Activated CD8-positive, alpha-beta memory T cell treated with anti-CD3 and anti-CD28 coated beads for 24 hours (primary cell): ENCODE measurements around the gene PACRGL.
"Not testable (repeated sequence)": the region's sequence is repeated elsewhere in the genome, so short reads cannot be mapped to it uniquely, and the experiment has no call there.

Source experiments
- DNase-seq: peaks from one replicate; pipeline ENCODE4 v3.0.0-alpha.2; 2020

PACRGL gene

DNA sequence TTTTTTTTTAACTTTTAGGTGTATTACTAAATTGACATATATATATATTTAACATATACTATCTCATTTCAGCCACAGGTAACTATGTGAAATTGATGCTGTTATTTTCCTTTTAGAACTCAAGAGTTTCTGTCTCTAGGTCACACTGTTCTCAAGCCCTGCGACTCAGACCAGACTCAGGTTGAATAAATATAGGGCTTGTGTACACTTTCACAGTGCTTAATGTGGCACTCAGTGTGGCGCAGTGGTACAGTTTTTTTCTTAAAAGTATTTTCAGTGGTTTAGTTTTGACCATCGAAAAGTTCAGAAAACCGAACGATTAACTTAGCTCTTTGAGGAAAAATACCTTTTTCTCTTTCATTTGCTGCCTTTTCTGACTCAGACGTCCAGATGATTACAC is 24.7 kb downstream of the PACRGL start:
- no peak for DNase-seq

DNA sequence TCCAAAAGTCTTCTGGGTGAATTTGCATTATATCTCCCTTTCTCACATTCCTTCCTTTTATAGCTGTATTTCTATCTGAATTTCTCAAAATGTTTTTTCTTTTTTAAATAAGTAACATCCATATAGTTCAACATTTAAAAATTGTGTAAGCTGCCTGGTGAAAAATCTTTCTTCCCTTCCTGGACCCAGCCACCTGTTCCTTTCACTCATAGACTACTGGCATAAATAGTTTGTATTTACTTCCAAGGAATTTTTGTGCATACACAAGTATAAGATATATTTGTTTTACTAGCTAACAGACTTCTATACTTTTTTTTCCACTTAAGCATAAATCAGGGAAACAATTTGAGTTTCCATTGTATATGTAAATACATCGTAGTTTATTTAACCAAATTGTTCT is 35.7 kb downstream of the PACRGL start:
- no peak for DNase-seq

DNA sequence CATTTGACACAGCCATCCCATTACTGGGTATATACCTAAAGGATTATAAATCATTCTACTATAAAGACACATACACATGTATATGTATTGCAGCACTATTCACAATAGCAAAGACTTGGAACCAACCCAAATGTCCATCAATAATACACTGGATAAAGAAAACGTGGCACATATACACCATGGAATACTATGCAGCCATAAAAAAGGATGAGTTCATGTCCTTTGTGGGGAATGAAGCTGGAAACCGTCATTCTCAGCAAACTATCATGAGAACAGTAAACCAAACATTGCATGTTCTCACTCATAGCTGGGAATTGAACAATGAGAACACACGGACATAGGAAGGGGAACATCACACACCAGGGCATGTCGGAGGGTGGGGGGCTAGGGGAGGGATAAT is 45.7 kb downstream of the PACRGL start:
- DNase-seq, result not testable (repeated sequence)

DNA sequence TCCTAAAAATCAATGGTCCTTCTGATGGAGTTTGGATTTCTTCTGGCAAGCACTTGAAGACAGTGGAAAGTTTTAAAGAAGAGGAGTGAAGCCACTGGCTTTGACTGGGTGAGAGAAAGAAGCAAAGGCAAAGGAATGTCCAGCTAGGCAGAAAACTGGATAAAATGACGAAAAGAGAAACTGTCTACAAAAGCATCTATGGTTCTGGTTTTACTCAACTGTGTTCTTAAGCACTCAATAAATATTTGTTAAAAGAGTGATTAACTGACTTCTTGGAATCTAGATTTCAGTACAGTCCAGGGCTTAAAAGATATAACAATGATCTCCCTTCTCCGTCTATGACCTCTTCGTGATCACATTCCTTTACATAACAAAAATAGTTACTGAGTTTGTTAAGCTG is 52.4 kb downstream of the PACRGL start:
- no peak for DNase-seq

DNA sequence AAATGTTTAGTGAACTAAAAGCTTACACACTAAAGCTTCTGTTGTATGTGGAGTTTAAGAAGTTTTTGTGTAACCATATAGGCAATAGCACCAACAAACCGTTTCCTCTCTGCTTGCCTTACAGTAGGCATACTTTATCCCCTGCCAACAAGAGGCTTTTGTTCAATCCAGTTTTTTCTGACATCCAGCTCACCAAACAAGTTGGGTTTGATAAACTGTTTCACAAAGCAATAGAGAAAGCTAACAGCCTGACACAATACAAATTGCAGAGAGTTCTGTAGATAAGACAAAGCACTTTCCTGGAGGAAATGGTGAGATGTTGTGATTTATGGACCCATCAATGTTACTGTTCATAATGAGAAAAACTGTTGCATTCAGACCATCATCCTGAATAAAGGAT is 53.8 kb downstream of the PACRGL start:
- no peak for DNase-seq

DNA sequence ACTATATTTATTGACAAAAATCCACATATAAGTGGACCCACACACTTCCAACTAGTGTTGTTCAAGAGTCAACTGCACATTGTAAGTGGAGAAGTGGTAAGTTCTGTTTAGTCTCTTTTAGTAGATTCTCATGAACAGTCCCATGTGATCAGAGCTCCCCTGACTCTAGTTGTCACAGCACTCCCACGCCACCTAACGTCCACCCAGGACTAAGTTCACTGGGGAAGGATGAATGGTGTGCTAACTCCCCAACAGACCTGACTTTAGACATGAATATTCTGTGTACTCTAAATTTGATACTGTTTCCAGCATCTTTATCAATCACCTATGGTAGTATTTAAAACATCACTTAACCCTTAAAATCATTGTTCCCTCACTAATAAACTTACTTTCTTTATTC is 59.8 kb downstream of the PACRGL start:
- no peak for DNase-seq

DNA sequence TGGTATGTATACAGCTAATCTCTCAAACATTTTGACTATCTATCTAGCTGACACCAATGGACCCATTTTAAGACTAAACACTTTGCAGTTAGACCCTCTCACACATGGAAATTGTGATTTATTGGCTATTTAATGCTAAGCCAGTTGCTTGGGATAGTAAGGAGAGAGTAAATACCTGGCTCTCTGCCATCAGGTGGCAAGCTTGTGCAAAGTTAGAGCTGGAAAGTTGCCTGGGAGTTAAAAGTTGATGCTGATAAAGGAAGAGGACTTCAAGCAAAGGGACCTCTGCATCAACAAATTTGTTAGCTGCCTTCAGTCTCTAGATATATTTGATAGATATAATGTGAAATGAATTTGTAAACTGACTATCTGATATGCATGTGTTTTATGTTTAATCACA is 61.1 kb downstream of the PACRGL start:
- DNase-seq, result no peak

DNA sequence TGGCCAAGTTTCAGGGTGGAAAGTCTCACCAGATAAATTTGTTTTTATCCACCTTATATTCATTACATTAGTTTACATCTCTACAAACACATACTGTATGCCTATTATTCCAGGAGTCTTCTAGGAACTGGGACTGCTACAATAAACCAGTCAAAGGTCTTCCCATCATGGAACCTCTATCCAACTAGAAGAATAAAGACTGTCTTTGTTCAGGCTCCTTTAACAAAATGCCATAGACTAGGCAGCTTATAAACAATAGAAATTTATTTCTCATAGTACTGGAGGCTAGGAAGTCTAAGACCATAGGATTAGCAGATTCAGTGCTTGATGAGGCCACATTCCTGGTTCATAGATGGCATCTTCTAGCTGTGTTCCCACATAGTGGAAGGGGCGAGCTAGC is 61.6 kb downstream of the PACRGL start:
- DNase-seq, result no peak

DNA sequence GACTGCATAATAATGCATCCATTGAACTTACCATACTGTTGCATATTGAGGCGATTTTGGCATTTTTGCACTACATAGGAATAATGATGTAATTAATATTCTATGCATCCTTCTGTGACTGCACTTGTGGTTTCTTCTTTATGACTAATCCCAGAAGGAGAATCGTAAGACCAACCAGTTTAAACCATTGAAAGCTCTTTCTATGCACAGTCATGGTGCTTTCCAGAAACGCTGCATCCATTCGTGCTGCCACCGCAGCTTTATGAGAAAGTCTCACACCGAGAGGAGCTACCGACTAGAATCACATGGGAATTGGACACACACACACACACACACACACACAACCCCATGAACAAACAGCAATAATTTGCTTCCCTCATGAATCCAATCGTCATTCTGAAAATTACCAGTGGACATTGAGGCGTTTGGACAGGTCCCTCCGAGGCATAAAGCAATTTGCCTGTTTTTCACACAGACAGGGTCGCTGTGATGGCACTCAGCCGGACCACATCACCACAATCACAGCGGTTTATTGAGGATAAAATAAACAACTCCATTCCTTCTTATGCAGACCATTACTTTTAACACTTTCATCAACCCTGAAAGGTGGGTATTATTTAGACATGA is 64.2 kb downstream of the PACRGL start:
- DNase-seq, result no peak

DNA sequence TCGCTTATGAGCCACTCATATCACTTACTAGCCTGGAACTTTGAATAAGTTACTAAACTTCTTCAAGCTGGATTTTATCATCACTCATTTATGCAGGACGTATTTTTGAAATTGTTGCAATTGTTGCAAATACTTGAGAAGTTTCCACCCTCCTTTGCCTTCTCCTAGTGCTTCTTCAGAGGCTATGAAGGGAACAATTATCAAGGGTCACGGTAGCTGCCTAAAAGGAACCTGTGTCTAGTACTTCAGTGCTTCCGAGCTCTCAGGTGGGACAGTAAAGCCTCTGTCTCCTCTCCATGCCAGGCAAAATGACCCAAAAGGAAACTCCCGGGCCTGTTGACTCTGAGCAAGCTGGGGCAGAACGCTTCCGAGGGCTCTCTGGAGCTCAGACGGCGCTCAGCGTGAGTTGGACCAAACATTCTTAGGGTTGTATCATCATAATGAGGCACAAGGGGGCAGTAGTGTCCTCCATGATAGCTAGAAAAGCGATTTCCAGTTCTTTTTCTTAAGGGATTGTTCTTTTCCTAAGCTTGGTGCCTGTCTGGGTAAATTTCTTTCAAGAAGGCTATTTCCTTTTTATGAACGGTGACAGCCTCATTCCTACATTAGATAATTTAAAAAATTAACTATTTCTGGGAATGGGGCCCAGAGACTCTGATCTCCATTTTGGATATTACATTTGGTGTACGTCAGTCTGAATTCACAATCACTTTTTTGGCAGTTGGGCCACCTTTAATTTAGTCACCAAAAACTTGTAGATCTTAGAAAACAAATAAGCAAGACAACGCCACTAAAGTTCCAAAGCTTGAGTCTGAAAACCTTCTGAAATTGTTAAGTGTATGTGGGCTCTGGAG is 73.1 kb downstream of the PACRGL start:
- no peak for DNase-seq

DNA sequence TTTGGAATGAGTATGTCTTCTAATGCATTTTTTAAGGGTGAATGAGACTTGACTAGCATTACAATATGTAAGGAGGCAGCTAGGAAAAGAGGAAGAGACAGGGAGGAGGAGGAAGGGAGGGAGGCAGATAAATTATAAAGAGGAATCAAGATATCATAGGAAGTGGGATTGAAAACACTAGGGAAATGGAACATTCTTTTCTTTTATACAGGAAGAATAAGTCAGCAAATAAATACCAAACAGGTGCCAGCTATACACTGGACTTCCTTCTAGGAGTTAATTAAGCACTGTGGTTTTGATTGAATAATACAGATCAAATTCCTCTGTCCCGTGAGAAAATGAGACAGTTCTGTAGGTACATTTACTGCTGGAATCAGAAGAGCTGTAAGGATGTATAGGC is 78.6 kb downstream of the PACRGL start:
- DNase-seq, result no peak

DNA sequence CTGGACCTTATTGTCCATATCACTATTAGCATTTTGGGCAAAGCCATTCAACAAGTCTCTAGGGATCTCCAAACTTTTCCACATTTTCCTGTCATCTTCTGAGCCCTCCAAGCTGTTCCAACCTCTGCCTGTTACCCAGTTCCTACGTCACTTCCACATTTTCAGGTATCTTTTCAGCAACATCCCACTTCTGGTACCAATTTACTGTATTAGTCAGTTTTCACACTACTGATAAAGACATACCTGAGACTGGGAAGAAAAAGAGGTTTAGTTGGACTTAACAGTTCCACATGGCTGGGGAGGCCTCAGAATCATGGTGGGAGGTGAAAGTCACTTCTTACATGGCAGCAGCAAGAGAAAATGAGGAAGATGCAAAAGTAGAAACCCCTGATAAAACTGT is 82.9 kb downstream of the PACRGL start:
- not testable (repeated sequence) for DNase-seq

DNA sequence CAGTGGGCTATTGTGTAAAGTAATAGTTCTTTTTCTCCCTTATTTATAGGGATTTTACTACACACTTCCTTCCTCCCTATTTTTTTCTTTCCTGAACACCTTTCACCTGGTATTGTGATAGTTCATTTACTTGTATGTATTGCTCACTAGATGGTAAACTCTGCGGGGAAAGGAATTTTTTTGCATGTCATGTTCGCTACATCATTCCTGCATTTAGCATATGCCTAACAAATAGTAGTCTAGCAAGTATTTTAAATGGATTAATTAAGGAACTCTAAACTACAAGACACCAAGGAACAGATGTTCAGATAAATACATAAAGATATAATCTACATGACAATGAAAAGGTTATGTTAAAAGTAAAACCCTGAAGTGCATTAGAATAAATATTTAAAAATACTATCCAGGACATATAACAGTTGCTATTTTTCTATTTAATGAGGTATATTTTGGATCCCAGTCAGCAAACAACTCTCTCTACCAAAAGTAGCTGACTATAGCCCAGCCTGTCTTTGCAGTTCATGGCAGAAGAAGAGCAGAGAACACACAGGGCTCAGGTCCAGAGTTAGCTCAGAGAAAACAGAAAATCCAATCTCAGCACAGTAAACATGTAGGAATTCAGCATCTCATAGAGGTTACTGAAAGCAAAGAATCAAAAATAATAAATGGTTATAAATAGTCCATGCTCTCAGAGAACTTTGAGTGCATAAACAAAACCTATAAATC is 87.8 kb downstream of the PACRGL start:
- no peak for DNase-seq
